GM19035 (cell line): ENCODE data around the gene GSTA1.
A peak's percentile ranks its signal among the peaks of the same experiment; 100 is the strongest.
"Not testable (repeated sequence)": the region's sequence is repeated elsewhere in the genome, so short reads cannot be mapped to it uniquely, and the experiment has no call there.

ENCODE experiments used
- ATAC-seq: cut with Tn5 transposase; IDR thresholded peaks from one replicate; pipeline ENCODE4 v1.9.1; 2021; ENCODE audit not compliant: unreplicated experiment

Gene GSTA1

GRCh38 chr6:52803668-52804255 lies at the start of gene GSTA1:
GSTA1 (minus strand) TSS chr6:52803816; CDS start chr6:52799267, 4,549 bp downstream.
- ATAC-seq: not testable (repeated sequence)

- no peak for ATAC-seq
Observed at GRCh38 chr6:52849137-52849536, 45.5 kb upstream of the GSTA1 start.

GRCh38 chr6:52846002-52846401 lies 42.4 kb upstream of the GSTA1 start:
- no peak for ATAC-seq

- ATAC-seq: no peak
Observed at GRCh38 chr6:52843605-52844004, 40.0 kb upstream of the GSTA1 start.

- ATAC-seq: no peak
Observed at GRCh38 chr6:52840763-52841585, 37.4 kb upstream of the GSTA1 start, which contains the start of gene GSTA5. GSTA5 (minus strand) TSS chr6:52840813.

- ATAC-seq: peak; percentile 65
Observed at GRCh38 chr6:52839124-52840055, 35.8 kb upstream of the GSTA1 start.

GRCh38 chr6:52834481-52834880 lies 30.9 kb upstream of the GSTA1 start:
- ATAC-seq: no peak

- not testable (repeated sequence) for ATAC-seq
Observed at GRCh38 chr6:52830869-52831268, 27.3 kb upstream of the GSTA1 start.

GRCh38 chr6:52829046-52829817 lies 25.6 kb upstream of the GSTA1 start:
- no peak for ATAC-seq

- not testable (repeated sequence) for ATAC-seq
Observed at GRCh38 chr6:52828621-52829020, 25.0 kb upstream of the GSTA1 start.

GRCh38 chr6:52827073-52827783 lies 23.6 kb upstream of the GSTA1 start:
- not testable (repeated sequence) for ATAC-seq

- no peak for ATAC-seq
Observed at GRCh38 chr6:52826513-52826912, 22.9 kb upstream of the GSTA1 start.

GRCh38 chr6:52825900-52826459 lies 22.4 kb upstream of the GSTA1 start:
- ATAC-seq: not testable (repeated sequence)

- not testable (repeated sequence) for ATAC-seq
Observed at GRCh38 chr6:52825270-52825793, 21.7 kb upstream of the GSTA1 start.

- ATAC-seq: no peak
Observed at GRCh38 chr6:52821842-52822241, 18.2 kb upstream of the GSTA1 start.

GRCh38 chr6:52820198-52820597 lies 16.6 kb upstream of the GSTA1 start:
- ATAC-seq: no peak

- peak; percentile 83 for ATAC-seq
Observed at GRCh38 chr6:52815167-52816092, 11.8 kb upstream of the GSTA1 start.

GRCh38 chr6:52814545-52814944 lies 10.9 kb upstream of the GSTA1 start:
- ATAC-seq: not testable (repeated sequence)
